PC-9 (cell line): ENCODE measurements around the gene RBM15.

Experiments used
- CTCF ChIP-seq: fragments of 200-600 bp; sonication (generic); conservative IDR thresholded peaks from 2 replicates; pipeline ENCODE4 v1.6.1; 2017; ENCODE audit warnings: mixed run types, antibody characterized with exemption, mild to moderate bottlenecking, moderate library complexity
- EZH2 ChIP-seq: fragments of 200-600 bp; sonication (generic); IDR thresholded peaks from 2 replicates; pipeline ENCODE4 v1.8.0; 2017; ENCODE audit warnings: antibody characterized with exemption, low read depth

DNA sequence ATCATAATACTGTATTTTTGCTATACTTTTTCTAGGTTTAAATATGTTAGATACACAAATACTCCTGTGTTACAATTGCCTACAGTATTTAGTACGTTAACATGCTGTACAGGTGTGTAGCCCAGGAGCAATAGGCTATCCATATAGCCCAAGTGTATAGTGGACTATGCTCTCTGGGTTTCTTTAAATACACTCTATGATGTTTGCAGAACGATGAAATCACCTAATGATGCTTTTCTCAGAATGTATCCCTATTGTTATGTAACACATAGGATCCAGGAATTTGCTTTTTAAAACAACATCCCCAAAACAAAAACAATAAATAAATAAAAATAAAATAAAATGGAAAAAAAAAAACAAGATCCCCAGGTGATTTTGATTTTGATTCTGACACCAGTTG is 18.1 kb upstream of the RBM15 start:
- no peak for TF ChIP-seq CTCF
- TF ChIP-seq EZH2 = no peak
